Measurements from ENCODE around the gene SERPINE3.

- TF ChIP-seq POLR2AphosphoS5 (IDR thresholded peaks at IDR 0.05; ENCODE audit: borderline replicate concordance, low read depth, low read length), result no peak
- no peak for TF ChIP-seq EZH2 (IDR thresholded peaks at IDR 0.05)
Observed at GRCh38 chr13:51380269-51380668, 40.8 kb downstream of the SERPINE3 start.

Data from SK-N-MC (cell line).